Glutamatergic neuron (in vitro differentiated cells): ENCODE results near the gene CNP. TPM values are rescaled to one million over a fixed set of nuclear protein-coding genes. Genes with fewer than 3 reads are reported as not detected.
A peak's percentile ranks its signal among the peaks of the same experiment; 100 is the strongest.

ENCODE experiments used
- DNase-seq: peaks from one replicate; pipeline ENCODE4 v3.0.0; 2022
- H3K27ac Mint-ChIP-seq: one replicate; pipeline ENCODE4 v1.8.0; 2020; ENCODE audit warnings: mild to moderate bottlenecking, mixed read lengths, inconsistent platforms; ENCODE audit not compliant: unreplicated experiment
- H3K27me3 Mint-ChIP-seq: one replicate; pipeline ENCODE4 v1.8.0; 2020; ENCODE audit warnings: mild to moderate bottlenecking, moderate library complexity, mixed read lengths, inconsistent platforms; ENCODE audit not compliant: unreplicated experiment
- H3K36me3 Mint-ChIP-seq: one replicate; pipeline ENCODE4 v1.8.0; 2020; ENCODE audit warnings: mild to moderate bottlenecking, mixed read lengths, inconsistent platforms; ENCODE audit not compliant: unreplicated experiment
- H3K4me1 Mint-ChIP-seq: one replicate; pipeline ENCODE4 v1.8.0; 2020; ENCODE audit warnings: mild to moderate bottlenecking, low read depth, mixed read lengths, inconsistent platforms; ENCODE audit not compliant: unreplicated experiment
- H3K4me3 Mint-ChIP-seq: one replicate; pipeline ENCODE4 v1.8.0; 2020; ENCODE audit warnings: mild to moderate bottlenecking, mixed read lengths, inconsistent platforms; ENCODE audit not compliant: unreplicated experiment
- H3K9me3 Mint-ChIP-seq: one replicate; pipeline ENCODE4 v1.8.0; 2020; ENCODE audit warnings: mild to moderate bottlenecking, moderate library complexity, mixed read lengths, inconsistent platforms; ENCODE audit not compliant: unreplicated experiment
- total RNA-seq: library from RNA; stranded (reverse); fragmentation: NEBNext Ultra II Directional; extraction: Animal tissue kit (Norgen Biotek cat#: 25700); gene quantifications from one replicate; pipeline ENCODE4 v1.2.1, GENCODE V29; 2021; ENCODE audit not compliant: unreplicated experiment
- TF ChIP-seq, protein P1 (sequence below): fragments of 200-600 bp; sonication (generic); IDR thresholded peaks from one replicate; pipeline ENCODE4 v1.5.0; 2021; ENCODE audit not compliant: partially characterized antibody, unreplicated experiment

CNP gene
- total RNA-seq, 1 donor from 2014 or later: 51.5 TPM

DNA sequence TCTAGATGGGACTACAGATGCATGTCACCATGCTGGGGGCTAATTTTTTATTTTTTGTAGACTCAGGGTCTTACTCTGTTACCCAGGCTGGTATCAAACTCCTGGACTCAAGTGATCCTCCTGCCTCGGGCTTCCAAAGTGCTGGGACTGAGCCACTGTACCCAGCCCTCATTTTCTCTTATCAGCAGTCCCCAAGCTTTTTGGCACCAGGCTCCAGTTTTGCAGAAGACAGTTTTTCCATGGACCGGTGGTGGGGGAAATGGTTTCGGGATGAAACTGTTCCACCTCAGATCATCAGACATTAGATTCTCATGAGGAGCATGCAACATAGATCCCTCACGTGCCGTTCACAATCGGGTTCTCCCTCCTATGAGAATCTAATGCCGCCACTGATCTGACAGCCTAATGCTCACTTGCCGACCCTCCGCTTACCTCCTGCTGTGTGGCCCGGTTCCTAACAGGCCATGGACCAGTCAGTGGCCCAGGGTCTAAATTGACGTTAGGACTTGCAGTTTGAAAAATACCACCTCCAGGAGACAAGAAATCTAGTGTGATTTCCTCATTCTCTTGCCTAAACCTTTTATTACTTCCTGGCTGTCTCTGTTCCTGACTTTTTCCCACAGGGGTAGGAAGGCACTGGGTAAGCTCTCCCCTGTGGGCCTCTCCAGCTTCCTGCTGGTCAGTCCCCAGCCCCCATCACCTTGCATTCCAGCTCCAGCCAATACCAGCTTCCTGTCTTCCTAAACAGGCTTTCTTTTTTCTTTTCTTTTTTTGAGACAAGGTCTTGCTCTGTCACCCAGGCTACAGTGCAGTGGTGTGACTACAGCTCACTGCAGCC is 9.3 kb upstream of the CNP start:
- Mint-ChIP-seq H3K4me1 (peaks cover 13% of the 10 kb centered on the region), H3K36me3 (no peaks in the 10 kb centered on the region), H3K9me3 (peaks cover 6% of the 10 kb centered on the region), H3K27me3 (peaks cover 2% of the 10 kb centered on the region), H3K4me3 (no peak overlapping the region), H3K27ac (no peak overlapping the region)
- TF ChIP-seq, protein P1, sequence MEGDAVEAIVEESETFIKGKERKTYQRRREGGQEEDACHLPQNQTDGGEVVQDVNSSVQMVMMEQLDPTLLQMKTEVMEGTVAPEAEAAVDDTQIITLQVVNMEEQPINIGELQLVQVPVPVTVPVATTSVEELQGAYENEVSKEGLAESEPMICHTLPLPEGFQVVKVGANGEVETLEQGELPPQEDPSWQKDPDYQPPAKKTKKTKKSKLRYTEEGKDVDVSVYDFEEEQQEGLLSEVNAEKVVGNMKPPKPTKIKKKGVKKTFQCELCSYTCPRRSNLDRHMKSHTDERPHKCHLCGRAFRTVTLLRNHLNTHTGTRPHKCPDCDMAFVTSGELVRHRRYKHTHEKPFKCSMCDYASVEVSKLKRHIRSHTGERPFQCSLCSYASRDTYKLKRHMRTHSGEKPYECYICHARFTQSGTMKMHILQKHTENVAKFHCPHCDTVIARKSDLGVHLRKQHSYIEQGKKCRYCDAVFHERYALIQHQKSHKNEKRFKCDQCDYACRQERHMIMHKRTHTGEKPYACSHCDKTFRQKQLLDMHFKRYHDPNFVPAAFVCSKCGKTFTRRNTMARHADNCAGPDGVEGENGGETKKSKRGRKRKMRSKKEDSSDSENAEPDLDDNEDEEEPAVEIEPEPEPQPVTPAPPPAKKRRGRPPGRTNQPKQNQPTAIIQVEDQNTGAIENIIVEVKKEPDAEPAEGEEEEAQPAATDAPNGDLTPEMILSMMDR: no peak
- no peak for DNase-seq

DNA sequence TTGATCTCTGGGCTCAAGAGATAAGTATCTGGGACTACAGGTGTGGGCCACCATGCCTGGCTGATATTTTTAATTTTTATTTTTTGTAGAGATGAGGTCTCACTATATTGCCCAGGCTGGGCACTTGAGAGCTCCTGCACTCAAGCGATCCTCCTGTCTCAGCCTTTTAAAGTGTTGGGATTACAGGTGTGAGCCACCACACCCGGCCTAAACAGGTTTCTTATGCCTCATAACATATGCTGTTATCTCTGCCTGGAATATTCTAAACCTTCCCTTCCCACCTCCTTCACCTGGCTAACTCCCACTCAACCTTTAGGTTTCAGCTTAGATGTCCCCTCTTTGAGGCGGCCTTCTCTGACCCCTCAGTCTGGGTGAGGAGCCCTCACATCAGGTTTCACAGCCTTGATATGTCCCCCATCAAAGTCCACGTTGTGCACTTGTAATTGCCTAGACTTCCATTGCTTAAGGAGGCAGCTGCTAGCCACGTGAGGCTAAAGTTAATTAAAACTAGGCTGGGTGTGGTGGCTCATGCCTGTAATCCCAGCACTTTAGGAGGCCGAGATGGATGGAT is 8.6 kb upstream of the CNP start:
- no peak for DNase-seq
- Mint-ChIP-seq H3K27ac (no peak overlapping the region), H3K4me3 (no peak overlapping the region), H3K4me1 (peaks cover 20% of the 10 kb centered on the region), H3K36me3 (no peaks in the 10 kb centered on the region), H3K27me3 (peaks cover 2% of the 10 kb centered on the region), H3K9me3 (peaks cover 6% of the 10 kb centered on the region)
- TF ChIP-seq, protein P1: no peak

DNA sequence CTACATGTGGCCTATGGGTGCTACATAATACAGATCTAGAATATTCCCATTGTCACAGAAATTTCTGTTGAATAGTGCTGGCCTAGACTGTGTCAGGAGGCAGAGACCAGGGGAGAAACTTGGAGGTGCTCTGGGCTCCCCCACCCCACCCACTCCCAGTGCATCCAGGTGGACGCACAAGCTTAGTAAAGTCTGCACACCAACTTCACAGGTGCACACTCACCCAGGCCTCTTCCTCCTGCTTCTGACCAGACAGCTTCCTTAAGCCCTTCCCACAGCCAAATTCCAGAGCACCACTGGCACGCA is 7.6 kb upstream of the CNP start:
- no peak for DNase-seq
- peaks cover 23% of the 10 kb centered on the region for H3K4me1 Mint-ChIP-seq
- peaks cover 6% of the 10 kb centered on the region for H3K9me3 Mint-ChIP-seq
- no peaks in the 10 kb centered on the region for H3K36me3 Mint-ChIP-seq
- H3K27ac Mint-ChIP-seq: no peak overlapping the region
- TF ChIP-seq, protein P1: no peak
- peaks cover 2% of the 10 kb centered on the region for H3K27me3 Mint-ChIP-seq
- H3K4me3 Mint-ChIP-seq: no peak overlapping the region

DNA sequence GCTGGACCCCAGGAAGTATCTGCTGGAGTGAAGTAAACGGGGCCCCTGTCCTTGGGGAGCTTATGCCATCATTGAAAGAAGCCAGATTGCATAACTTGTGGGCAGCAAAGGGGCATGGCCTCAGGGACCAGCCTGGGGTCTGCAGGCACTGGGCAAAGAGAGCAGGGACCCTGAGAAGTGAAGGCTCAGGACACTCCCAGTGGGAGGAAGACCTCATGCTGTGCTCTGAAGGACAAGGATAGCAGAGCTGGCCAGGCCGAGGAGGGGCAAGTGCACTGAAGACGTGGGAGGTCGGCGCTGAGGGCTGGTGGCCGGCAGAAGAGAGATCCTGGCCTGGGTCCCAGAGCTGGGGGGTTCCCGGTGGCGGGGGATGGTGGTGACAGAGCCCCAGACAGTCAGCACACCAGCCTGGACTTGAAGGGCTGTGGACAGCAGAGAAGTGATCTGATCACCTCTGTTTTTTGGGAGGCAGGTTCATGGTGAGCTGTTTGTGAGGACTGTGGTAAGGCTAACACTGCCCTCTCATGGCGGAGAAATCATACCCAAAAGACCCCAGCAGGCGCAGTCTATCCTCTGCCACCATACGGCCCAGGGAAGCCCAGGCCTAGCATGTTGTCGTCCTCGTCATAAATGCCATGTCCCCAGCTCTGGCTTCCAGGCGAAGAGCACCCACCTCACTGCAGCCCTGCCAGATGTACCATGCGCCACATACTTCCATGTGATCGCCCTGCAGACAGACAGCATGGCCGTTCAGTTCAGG is 7.1 kb upstream of the CNP start:
- peak; percentile 63 for DNase-seq
- Mint-ChIP-seq H3K27me3 (peaks cover 2% of the 10 kb centered on the region), H3K4me1 (peaks cover 23% of the 10 kb centered on the region), H3K27ac (no peak overlapping the region), H3K36me3 (no peaks in the 10 kb centered on the region), H3K4me3 (no peak overlapping the region), H3K9me3 (peaks cover 6% of the 10 kb centered on the region)
- TF ChIP-seq, protein P1: peak; percentile 46
